GM12878 (cell line): ENCODE data around the gene PI4KA. TPM values are rescaled to one million over a fixed set of nuclear protein-coding genes. Genes with fewer than 3 reads are reported as not detected.
"Not testable (repeated sequence)": the region's sequence is repeated elsewhere in the genome, so short reads cannot be mapped to it uniquely, and the experiment has no call there.

ENCODE experiments used
- ATAC-seq: fragments of 200-7000 bp; cut with Tn5 transposase; 3 replicates; pipeline ENCODE4 v1.9.1; 2020; ENCODE audit warnings: mild to moderate bottlenecking, moderate library complexity
- BruUV-seq: library from RNA; stranded (reverse); fragments of 400-500 nt; replicated peaks from 2 replicates; lab custom pipeline; 2021; lab: Mats Ljungman, UMichigan
- CTCF ChIA-PET: fragments of 300-600 bp; sonication (Branson Sonifier 250); formaldehyde crosslinking; extraction: SDS; loops from one replicate; lab custom pipeline; 2021; ENCODE audit warnings: inconsistent platforms; lab: Yijun Ruan, JAX
- POLR2A ChIA-PET: fragments of 350-600 bp; formaldehyde crosslinking; extraction: SDS; loops from one replicate; lab custom pipeline; 2021; ENCODE audit warnings: inconsistent platforms; lab: Charles Lee
- RAD21 ChIA-PET: fragments of 300-600 bp; sonication (Branson Sonifier 250); formaldehyde crosslinking; loops from one replicate; lab custom pipeline; 2023; ENCODE audit warnings: antibody characterized with exemption; ENCODE audit not compliant: unreplicated experiment; lab: Charles Lee
- SMC1A ChIA-PET: fragments of 300-600 bp; sonication (Branson Sonifier 250); formaldehyde crosslinking; loops from one replicate; lab custom pipeline; 2023; ENCODE audit not compliant: unreplicated experiment, uncharacterized antibody; lab: Charles Lee
- DNase-seq: peaks from one replicate; pipeline ENCODE4 v3.0.0-alpha.2; 2011; ENCODE audit warnings: low read depth, low spot score
- FAIRE-seq: peaks from 3 replicates; lab custom pipeline; 2011; peaks lifted over from hg19 to GRCh38; lab: Jason Lieb, UNC
- H2AFZ ChIP-seq: 2 replicates; pipeline ENCODE4 v1.6.0; 2011; ENCODE audit warnings: low read depth, low read length, control low read depth; ENCODE audit not compliant: control insufficient read depth
- H3K27ac ChIP-seq: 2 replicates; pipeline ENCODE4 v1.5.1; 2011; ENCODE audit warnings: control low read depth; ENCODE audit not compliant: control insufficient read depth, insufficient read depth
- H3K27me3 ChIP-seq, 2 experiments: replicated peaks in 1 of 2; 2 replicates each; pipeline versions ENCODE4 v1.6.0 to v1.6.1; 2011; ENCODE audit warnings: low read length in 1 of 2; ENCODE audit not compliant: control insufficient read depth in 2 of 2, insufficient read depth in 2 of 2
- H3K36me3 ChIP-seq, 2 experiments: 2 replicates each; pipeline ENCODE4 v1.5.1; 2011; ENCODE audit warnings: low read length in 1 of 2; ENCODE audit not compliant: control insufficient read depth in 2 of 2, insufficient read depth in 2 of 2
- H3K4me1 ChIP-seq: 2 replicates; pipeline ENCODE4 v1.6.1; 2011; ENCODE audit warnings: mild to moderate bottlenecking, low read length, moderate library complexity, mixed read lengths; ENCODE audit not compliant: control insufficient read depth, insufficient read depth
- H3K4me2 ChIP-seq: 2 replicates; pipeline ENCODE4 v1.6.0; 2011; ENCODE audit warnings: control low read depth; ENCODE audit not compliant: control insufficient read depth, insufficient read depth
- H3K4me3 ChIP-seq: fragments of 200-600 bp; sonication (generic); 2 replicates; pipeline ENCODE4 v1.5.1; 2016
- H3K79me2 ChIP-seq: 2 replicates; pipeline ENCODE4 v1.6.0; 2011; ENCODE audit warnings: low read length; ENCODE audit not compliant: control insufficient read depth, insufficient read depth
- H3K9ac ChIP-seq: 2 replicates; pipeline ENCODE4 v1.8.0; 2011; ENCODE audit warnings: low read length, control low read depth, mixed read lengths; ENCODE audit not compliant: control insufficient read depth, insufficient read depth
- H3K9me3 ChIP-seq: replicated peaks from 3 replicates; pipeline ENCODE4 v1.5.1; 2011; ENCODE audit warnings: mild to moderate bottlenecking, low read length; ENCODE audit not compliant: control insufficient read depth, insufficient read depth
- H4K20me1 ChIP-seq: 2 replicates; pipeline ENCODE4 v1.6.0; 2011; ENCODE audit not compliant: control insufficient read depth, insufficient read depth
- WGBS: methylation state at CpG from one replicate; pipeline ENCODE4 v1.1.6; 2016; ENCODE audit warnings: low lambda C conversion rate; ENCODE audit not compliant: insufficient replicate concordance, insufficient coverage; ENCODE audit errors: missing lambda C conversion rate; 5-methylcytosine and 5-hydroxymethylcytosine counted together
- in situ Hi-C: fragments of 300-500 bp; cut with MboI; formaldehyde crosslinking; loops from 9 replicates; pipeline ENCODE4 v1.14.3; 2018; ENCODE audit warnings: mixed read lengths
- intact Hi-C: fragments of 100-400 bp; cut with micrococcal nuclease; formaldehyde crosslinking; loops from one replicate; pipeline ENCODE4 v1.14.2; 2022; ENCODE audit not compliant: unreplicated experiment
- polyA plus RNA-seq, 11 experiments: library from polyadenylated mRNA; depleted of rRNA in 4 of 11; unstranded in 6 of 11; stranded (reverse) in 5 of 11; fragments of >200 nt; fragmentation: Nextera tagmentation in 4 of 11; fragmentation: Illumina TruSeq in 1 of 11; extraction: Ambion mirVana in 4 of 11; extraction: Trizol in 1 of 11; gene quantifications; 1 replicate in 1 of 11; 2 replicates in 10 of 11; pipeline versions ENCODE4 v1.2.1 to v1.2.3, GENCODE V29; 2011 to 2016; ENCODE audit warnings: inconsistent platforms in 2 of 11, missing spikeins in 2 of 11, low read depth in 1 of 11
- total RNA-seq, 4 experiments: library from RNA; depleted of rRNA in 3 of 4; stranded (reverse); fragments of >200 nt in 3 of 4; fragmentation: Illumina TruSeq in 1 of 4; extraction: Trizol in 1 of 4; gene quantifications; 2 replicates each; pipeline versions ENCODE4 v1.2.1 to v1.2.3, GENCODE V29; 2013 to 2021
- TF ChIP-seq, protein P1 (sequence below): fragments of 150-350 bp; IDR thresholded peaks from 2 replicates; pipeline ENCODE4 v1.6.1; 2016; ENCODE audit warnings: low read depth, low read length

Gene PI4KA
- total and polyA plus RNA-seq, 10 of the 15 experiments (the other 5 are each of a cell fraction or from before 2014, with no cell fraction given), result 4.2 to 78.4 (median 42.1) TPM

DNA sequence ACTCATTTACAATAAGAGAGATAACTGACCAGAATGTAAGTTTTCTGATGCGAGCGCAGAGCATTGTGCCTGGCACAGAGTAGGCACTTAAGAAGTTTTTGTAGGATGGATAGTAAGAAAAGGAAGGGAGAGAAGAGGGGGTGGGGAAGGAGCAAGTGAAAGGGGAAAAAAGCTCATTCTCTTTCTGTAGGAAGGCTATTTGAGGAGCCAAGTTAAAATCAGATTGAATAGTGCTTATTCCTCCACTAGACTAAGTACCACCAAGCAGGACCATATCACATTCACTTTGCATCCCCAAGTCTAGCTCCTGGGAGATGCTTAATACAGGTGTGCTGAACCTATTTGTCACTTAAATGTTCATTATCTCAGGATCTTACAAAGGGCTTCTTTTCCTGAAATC lies 44.5 kb upstream of the PI4KA start (continued):
- TF ChIP-seq, protein P1, sequence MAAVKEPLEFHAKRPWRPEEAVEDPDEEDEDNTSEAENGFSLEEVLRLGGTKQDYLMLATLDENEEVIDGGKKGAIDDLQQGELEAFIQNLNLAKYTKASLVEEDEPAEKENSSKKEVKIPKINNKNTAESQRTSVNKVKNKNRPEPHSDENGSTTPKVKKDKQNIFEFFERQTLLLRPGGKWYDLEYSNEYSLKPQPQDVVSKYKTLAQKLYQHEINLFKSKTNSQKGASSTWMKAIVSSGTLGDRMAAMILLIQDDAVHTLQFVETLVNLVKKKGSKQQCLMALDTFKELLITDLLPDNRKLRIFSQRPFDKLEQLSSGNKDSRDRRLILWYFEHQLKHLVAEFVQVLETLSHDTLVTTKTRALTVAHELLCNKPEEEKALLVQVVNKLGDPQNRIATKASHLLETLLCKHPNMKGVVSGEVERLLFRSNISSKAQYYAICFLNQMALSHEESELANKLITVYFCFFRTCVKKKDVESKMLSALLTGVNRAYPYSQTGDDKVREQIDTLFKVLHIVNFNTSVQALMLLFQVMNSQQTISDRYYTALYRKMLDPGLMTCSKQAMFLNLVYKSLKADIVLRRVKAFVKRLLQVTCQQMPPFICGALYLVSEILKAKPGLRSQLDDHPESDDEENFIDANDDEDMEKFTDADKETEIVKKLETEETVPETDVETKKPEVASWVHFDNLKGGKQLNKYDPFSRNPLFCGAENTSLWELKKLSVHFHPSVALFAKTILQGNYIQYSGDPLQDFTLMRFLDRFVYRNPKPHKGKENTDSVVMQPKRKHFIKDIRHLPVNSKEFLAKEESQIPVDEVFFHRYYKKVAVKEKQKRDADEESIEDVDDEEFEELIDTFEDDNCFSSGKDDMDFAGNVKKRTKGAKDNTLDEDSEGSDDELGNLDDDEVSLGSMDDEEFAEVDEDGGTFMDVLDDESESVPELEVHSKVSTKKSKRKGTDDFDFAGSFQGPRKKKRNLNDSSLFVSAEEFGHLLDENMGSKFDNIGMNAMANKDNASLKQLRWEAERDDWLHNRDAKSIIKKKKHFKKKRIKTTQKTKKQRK, result no peak

DNA sequence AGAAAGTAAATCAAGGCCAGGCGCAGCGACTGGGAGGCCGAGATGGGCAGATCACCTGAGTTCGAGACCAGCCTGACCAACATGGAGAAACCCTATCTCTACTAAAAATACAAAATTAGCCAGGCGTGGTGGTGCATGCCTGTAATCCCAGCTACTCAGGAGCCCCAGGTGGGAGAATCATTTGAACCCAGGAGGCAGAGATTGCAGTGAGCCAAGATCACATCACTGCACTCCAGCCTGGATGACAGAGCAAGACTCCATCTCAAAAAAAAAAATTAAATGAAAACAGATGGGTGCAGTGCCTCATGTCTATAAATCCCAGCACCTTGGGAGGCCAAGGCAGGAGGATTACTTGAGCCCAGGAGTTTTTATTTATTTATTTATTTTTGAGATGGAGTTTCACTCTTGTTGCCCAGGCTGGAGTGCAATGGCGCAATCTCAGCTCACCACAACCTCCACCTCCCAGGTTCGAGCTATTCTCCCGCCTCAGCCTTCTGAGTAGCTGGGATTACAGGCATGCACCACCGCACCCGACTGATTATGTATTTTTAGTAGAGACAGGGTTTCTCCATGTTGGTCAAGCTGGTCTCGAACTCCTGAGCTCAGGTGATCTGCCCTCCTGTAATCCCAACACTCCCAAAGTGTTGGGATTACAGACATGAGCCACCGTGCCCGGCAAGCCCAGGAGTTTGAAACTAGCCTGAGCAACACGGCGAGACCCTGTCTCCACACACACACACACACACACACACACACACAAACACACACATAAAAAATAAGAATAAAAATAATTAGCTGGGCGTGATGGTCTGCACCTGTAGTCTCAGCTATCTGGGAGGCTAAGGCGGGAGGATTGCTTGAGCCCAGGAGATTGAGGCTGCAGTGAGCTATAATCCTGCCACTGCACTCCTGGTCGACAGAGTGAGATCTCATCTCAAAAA lies 42.8 kb upstream of the PI4KA start:
- intact Hi-C loops, ATAC-seq, H3K4me2 ChIP-seq, H3K9me3 ChIP-seq, SMC1A ChIA-PET, H4K20me1 ChIP-seq, BruUV-seq, FAIRE-seq, H3K4me1 ChIP-seq, in situ Hi-C loops, H3K27ac ChIP-seq, H2AFZ ChIP-seq, H3K79me2 ChIP-seq, RAD21 ChIA-PET, H3K9ac ChIP-seq, H3K27me3 ChIP-seq, CTCF ChIA-PET, DNase-seq, H3K36me3 ChIP-seq, H3K4me3 ChIP-seq: not testable (repeated sequence)
- WGBS, result 62% methylated on average over 18 of the region's 18 CpGs
- POLR2A ChIA-PET, result interaction anchor here (0.6 kb wide), 1 partner anchor 120 kb away, joined by 4 read pairs; no protein-coding TSS in a partner anchor
